Right ventricle myocardium inferior (tissue), 1 donor: ENCODE results near the gene KRTAP5-6. TPM values are rescaled to one million over a fixed set of nuclear protein-coding genes. Genes with fewer than 3 reads are reported as not detected.
A peak's percentile ranks its signal among the peaks of the same experiment; 100 is the strongest.

Experiments
- ATAC-seq: fragments of 200-7000 bp; cut with Tn5 transposase; one replicate; pipeline ENCODE4 v1.9.1; 2020; ENCODE audit warnings: mild to moderate bottlenecking, moderate library complexity
- DNase-seq: peaks from one replicate; pipeline ENCODE4 v3.0.0; 2021; ENCODE audit errors: missing footprints
- intact Hi-C: fragments of 100-400 bp; cut with DNase I; formaldehyde crosslinking; loops from one replicate; pipeline ENCODE4 v1.11.0; 2022
- total RNA-seq: library from RNA; stranded (reverse); fragmentation: NEBNext Ultra II Directional; extraction: Animal tissue kit (Norgen Biotek cat#: 25700); gene quantifications from one replicate; pipeline ENCODE4 v1.2.1, GENCODE V29; 2021
- donor health status: DM: no; HTN: yes; CAD: no; lungs with severe emphysema.

Gene KRTAP5-6
- total RNA-seq, 1 donor from 2014 or later = not detected

DNA sequence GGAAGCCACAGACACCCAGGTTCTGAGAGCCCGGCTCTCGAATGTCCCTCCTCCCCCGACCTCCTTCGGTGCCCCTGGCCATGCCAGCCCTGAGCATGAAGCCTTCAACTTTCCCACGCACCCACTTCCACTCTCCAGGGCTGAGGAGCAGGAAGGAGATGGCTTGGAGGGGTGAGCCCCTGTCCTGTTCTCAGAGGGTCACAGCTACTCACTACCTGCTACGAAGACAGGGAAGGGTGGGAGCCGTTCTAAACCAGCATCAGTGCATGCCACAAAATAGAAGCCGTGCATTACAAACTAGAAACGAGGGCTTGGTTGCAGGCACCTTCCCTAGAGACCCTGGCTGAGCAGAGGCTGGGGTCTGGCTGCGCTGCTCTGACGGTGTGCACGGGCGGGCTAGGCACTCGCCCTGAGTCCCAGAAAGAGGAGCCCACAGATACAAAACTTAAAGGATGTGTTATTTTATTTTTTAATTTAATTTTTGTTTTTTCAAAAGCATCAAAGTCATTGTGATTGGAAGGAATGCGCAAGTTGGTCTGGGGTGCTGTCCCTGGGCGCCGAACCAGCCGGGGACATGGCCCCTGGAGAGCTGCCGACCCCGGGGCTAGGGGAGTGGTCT, 4.2 kb upstream of the KRTAP5-6 start:
- intact Hi-C loops = loop anchor here (1.0 to 5.0 kb wide), 4 partner anchors 41 to 464 kb away; partner anchors contain the start of gene TNNT3
- DNase-seq (no peak), ATAC-seq (no peak)

DNA sequence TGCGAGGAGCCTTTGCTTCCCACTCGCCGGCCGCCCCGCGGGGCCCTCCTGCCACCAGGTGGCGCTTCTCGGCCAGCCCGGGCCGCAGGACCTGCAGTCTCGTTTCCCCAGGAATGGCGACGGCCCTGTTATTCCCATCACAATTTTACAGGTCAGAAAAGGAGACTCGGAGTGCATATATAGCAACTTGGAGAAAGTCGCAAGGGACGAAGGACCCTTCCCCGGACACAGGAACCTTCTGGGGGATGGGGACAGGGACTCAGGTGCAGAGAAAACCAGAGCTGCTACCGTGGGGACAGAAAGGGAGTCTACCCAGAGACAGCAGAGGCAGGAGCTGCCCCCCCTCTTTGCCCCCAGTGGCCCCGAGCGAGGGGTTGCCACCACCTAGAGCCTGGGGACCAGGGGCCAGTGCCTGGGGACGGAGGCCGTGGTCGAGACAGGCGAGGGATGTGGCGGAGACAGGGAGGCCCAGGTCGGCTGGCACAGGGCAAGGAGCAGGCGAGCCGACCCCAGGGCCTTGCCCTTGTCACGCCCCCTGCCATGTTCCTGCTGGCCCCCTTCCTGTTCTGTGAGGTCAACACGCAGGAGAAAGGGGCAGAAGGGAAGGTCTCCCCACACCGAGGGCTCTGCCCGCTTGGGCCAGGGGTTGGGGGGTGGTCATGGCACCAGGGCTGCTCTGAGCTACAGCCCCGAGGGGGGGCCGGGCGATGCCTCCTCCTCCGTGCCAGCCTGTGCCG, 3.5 kb upstream of the KRTAP5-6 start:
- DNase-seq (peak; percentile 89), ATAC-seq (peak; percentile 82)
- intact Hi-C loops = loop anchor here (1.0 to 5.0 kb wide), 4 partner anchors 41 to 463 kb away; partner anchors contain the start of gene TNNT3

DNA sequence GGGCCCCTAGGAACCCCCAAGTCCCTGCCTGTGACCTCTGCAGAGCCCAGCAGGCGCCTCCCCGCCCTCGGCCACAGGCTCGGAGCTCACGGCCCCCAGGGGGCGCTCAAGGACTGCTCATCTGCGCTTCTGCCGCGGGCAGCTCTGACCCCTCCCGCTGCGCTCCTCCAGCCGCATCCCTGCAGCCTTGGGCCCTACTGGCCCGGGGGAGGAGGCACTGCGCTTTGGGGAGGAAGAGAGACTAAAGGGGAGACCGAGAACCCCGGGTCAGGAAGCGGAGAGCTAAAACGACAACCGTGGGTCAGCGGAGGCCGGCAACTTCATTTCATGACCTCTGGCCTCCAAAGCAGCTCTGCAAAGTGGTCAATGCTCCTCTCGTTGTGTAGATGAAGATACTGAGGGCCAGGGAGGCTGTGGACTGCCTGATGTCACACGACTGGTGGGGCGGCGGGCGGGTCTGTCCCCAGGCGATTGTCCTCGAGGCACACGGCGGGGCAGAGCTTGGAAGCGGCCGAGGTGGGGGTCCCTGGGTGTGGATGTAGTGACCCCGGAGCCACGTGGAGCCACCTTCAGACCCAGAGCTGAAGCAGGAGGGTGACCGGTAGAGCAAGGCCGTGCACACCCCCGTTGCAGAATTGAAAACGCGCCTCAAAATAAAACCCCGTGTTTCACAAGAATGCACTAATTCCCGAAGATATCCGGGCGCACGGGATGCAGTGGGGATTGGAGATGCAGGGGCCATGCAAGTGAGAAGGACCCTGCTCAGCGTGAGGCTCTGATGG, 2.7 kb upstream of the KRTAP5-6 start:
- peak; percentile 96 for ATAC-seq
- intact Hi-C loops = loop anchor here (5.0 kb wide), 2 partner anchors 42 to 223 kb away; partner anchors contain the start of gene TNNT3
- DNase-seq = peak; percentile 94

DNA sequence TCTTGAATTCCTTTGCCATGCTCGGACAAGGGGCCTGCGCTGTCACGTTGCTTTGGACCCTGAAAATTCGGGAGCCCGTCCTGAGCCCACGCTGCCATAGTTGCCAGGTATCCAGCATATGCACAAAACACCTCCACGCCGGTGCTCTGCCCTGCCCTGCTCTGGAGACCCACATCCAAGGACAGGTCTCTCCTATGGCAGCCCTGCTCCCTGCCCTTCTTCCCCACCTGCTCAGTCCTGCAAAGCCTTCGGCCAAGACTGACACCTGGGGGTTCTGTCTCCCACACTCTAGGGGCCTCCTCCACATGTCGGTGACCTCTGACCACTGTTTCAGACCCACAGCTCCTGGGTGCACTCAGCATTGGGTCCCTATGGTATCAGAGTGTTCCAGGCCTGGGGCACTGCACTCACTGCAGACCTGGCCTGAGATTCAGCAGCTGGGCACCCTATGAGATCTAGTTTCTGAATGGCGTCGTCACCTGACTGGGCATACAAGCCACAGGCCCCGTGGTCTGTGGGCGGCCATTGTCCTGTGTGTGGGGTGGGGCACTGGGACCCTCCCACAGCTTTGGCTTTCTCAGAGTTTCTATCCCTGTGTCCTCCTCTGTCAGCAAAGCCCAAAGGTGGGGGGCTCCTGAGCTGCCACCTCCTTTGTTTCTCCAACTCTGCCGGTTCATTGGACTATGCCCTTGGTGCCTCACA, 2.0 kb upstream of the KRTAP5-6 start:
- ATAC-seq (no peak), DNase-seq (no peak)
- intact Hi-C loops = loop anchor here (5.0 kb wide), 2 partner anchors 43 to 222 kb away; partner anchors contain the start of gene TNNT3

DNA sequence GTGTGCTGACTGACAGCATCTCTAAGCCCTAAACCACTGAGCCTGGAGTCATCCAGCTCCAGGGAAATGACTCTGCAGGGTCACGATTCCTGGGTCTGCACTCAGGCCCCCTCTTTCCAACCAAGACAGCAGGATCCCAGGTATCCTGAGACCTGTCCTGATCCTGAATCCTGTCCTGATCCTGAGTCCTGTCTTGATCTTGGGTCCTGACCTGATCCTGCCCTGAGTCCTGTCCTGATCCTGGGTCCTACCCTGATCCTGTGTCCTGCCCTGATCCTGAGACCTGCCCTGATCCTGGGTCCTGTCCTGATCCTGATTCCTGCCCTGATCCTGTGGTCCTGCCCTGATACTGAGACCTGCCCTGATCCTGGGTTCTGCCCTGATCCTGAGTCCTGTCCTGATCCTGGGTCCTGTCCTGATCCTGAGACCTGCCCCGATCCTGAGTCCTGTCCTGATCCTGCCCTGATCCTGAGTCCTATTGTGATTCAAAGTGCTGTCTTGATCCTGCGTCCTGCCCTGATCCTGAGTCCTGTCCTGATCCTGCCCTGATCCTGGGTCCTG, 1.4 kb upstream of the KRTAP5-6 start:
- DNase-seq = no peak
- ATAC-seq = no peak
- intact Hi-C loops = no loop called here

DNA sequence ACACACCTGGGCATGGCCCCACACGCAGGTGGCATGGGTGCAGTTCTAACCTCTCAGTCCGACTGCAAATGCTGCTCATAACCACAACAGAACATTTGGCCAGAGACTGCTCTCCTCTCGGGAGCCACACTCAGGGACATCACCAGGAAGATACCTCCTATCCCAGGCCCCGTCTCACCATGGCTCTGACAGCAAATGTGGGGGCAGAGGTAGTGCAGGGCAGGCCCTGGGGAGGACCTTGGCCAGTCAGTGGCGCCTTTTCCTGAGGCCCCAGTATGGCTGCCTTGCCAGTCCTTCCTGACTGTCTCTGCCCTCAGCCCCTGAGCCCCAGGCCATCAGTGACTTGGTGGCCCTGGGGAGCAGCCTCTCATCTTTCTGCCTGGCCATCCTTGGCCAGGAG, 2.8 kb downstream of the KRTAP5-6 start:
- ATAC-seq (no peak), DNase-seq (no peak)
- intact Hi-C loops = no loop called here

DNA sequence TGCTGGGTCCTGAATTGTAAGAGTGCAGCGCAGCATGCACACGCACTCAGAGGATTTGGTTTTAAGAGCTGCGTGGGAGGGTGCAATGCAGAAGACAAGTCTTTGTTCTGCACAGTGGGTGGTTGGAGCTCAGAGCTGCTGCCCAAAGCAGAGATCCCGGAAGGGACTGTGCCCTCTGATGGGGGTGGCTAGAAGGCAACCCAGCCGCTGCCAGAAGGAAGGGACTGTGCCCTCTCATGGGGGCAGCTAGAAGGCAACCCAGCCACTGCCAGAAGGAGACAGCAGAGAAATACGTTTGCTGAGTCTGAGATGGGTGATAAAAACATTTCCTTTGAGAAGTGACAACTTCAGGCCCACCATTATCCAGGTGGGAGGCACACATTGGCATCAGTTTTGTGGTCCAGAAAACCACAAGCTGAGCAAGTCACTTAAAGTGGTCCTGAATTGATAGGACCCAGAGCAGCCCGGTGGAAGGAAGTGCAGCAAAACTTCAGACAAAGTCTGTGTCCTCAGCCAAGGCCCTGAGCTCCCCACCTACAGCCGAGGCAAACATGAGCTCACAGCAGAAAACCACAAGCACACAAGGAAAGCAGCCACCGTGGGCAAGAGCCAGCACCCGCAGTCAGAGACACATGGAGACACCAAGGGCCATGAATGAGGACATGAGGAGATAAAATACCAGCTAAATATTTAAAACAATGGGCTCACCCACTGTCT, 4.3 kb downstream of the KRTAP5-6 start:
- intact Hi-C loops = no loop called here
- no peak for ATAC-seq
- no peak for DNase-seq

DNA sequence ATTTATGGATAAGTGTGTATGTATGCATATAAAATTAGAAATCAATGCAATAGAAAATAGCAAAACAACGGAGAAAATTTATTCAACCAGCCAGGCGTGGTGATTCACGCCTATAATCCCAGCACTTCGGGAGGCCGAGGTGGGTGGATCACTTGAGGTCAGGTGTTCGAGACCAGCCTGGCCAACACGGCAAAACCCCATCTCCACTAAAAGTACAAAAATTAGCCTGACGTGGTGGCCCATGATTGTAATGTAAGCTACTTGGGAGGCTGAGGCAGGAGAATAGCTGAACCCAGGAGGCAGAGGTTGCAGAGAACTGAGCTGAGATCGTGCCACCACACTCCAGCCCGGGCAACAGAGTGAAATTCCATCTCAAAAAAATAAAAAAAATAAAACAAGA, 5.5 kb downstream of the KRTAP5-6 start:
- DNase-seq (no peak), ATAC-seq (no peak)
- intact Hi-C loops = no loop called here

DNA sequence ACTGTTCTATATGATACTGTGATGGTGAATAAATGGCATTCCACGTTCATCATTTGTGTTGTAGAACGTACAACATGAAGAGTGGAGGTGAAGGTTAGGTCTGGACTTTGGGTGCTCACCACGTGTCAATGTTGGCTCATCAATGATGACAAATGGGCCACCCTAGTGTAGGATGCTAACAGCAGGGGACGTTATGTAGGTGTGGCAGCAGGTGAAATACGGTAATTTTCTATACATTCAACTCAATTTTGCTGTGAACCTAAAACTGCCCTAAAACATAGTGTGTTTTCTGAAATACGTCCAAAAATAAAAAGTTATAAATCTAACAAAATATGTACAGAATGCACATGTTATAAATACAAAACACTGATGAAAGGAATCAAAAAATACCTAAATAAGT, 6.2 kb downstream of the KRTAP5-6 start:
- intact Hi-C loops = no loop called here
- DNase-seq (no peak), ATAC-seq (no peak)

DNA sequence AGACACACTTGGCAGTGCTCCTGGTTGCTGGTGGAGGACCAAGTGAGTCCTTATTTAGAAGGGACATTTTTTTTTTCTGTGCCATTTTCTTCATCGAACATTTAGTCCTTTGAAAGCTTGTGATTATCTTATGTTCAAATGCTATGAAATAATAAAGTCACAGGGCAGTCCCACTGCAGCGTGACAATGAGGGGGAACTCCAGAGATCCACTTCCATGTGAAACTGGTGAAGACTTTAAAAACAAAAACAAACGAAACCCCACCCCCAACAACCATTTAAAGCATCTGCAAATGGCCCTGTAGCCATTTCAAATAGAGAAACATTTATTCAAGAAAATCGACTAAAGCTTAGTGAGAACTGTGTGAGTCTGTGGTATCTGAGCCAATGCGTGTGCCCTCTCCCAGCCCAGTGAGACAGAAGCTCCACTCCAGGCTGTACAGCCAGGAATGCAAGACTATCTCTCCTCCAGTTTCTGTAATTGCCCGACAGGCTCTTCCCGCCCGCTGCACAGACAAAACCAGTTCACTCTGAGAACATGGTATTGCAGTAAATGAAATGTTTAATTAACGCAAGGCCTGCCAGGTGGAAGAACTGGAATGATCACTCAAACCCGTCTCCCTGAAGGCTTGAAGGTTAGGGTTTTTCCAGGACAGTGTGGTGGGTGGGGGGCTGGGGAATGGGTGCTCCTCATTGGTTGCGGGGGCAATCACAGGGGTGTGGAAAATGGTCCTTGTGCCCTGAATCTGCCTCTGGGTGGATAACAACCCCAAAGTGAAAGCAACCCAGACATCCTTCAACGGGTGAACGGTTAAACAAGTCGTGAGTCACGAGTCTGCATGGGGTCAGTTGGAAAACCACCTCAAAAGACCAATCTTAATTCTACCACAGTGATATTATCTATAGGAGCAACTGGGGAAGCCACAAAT, 8.4 kb downstream of the KRTAP5-6 start:
- intact Hi-C loops = no loop called here
- no peak for DNase-seq
- no peak for ATAC-seq

DNA sequence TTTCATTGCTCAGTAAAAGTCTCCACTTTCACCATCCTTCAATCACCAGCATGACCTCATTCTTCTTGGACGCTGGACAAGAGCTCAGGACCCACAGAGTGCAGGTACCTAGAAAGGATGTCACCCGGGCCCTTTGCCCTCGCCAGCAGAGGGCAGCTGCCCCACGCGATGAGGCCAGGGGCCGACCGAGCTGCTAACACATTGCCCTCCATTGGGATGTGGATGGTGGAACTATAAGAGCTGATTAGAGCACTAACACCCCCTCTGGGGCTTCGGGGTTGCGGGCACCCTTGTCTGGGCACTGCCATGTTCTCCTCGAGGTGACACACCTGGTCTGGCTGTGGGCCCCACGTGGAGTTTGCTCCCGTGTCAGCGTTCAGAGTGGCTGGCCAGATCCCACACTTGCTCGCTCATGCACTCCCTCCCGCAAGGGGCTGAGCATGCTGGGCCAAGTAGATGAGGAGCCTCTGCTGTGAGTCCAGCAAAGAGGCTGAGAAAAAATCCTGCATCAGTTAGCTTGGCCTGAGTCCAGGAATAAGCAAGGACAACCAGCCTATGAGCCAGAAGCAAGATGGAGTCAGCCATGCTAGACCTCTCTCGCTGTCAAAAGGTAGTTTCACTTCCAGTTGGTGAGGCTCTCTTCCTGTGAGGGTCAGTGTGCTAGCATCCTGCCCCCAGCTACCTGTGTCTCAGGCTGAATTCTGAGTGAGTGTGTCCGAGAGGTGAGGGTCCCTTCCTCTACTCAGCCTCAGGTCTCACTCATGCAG, 9.8 kb downstream of the KRTAP5-6 start:
- intact Hi-C loops = no loop called here
- ATAC-seq (peak; percentile 81), DNase-seq (peak; percentile 74)

DNA sequence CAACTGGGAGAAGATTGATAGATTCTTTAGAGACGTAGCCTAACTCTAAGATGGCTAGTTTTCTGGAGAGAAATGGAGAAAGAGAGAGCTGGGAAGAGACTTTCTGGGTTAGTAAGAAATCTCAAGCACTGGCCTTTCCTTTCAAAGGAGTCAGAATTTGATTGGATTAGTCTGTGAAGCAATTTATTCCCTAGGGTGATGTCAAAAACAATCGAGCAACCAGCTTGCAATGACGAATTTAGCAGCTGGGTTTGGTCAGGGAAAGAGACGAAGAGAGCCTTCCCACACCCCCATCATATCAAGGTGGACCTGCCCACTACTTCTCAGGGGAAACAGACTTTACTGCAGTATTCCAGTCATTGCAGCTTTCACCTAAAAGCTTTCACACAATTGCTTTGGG, 10.8 kb downstream of the KRTAP5-6 start:
- no peak for DNase-seq
- intact Hi-C loops = no loop called here
- ATAC-seq = no peak

DNA sequence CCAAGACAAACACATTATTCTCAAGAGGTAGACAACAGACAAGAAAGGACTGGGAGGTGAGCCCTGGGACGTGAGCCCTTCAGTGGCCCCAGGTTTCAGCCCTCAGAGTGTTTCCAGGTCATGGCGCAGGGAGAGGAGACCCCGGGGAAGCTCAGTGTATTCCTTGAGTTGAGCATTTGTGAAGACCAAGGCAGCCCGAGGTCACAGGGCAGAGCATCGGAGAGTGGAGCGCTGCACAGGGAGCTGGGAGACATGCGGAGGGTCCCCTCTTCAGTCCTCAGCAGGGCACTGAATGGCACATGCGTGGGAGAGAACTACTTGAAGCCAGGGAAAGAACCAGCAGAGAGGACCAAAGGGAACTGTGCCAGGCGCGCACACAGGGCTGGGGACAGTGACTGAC, 11.7 kb downstream of the KRTAP5-6 start:
- DNase-seq (no peak), ATAC-seq (no peak)
- intact Hi-C loops = no loop called here

DNA sequence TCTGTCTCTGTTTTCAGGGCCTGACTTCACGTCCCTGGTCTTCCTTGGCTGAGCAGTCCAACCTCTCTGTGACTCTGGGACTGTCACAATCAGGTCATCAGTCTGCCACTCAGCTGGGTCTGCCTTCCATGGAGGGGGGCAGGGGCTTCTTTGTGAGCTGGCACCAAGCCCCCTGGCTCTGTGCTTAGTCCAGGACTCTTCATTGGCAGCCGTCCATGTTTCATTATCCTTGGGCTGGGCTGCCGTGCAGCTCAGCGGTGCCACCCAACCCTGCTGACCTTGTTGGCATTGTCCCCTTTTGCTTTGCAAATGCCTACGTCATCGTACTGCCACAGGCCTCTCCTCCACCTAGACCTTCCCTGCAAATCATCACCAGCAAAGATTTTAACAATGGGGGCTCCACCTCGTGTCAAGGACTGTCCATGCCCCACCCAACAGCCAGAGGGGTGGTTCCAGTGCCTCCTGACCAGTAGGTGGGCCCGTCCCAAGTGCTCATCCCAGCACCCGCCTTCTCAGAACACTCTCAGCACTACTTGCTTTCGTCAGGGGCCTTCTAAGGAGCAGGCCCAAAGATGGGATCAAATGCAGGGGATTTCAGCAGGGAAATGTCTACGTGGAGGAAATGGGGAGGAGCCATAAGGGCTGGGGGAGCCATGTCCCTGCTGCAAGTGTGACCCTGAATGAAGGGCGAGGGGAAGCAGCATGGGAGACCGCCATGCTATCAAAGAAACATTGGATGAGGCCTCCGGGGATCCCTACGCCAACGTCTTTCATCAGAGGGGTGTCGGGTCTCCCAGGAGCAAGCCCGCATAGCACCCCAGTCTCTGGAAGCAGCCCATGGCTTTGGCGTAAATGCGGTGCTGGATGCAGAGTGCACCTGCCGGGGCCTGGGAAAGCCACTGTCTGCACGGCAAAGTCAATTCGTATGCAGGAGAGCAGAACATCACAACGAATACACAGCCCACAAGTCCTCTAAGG, 18.2 kb downstream of the KRTAP5-6 start:
- peak; percentile 82 for ATAC-seq
- intact Hi-C loops = loop anchor here (5.0 kb wide), 1 partner anchor 47 kb away; the partner anchor contains the start of gene CTSD
- no peak for DNase-seq

DNA sequence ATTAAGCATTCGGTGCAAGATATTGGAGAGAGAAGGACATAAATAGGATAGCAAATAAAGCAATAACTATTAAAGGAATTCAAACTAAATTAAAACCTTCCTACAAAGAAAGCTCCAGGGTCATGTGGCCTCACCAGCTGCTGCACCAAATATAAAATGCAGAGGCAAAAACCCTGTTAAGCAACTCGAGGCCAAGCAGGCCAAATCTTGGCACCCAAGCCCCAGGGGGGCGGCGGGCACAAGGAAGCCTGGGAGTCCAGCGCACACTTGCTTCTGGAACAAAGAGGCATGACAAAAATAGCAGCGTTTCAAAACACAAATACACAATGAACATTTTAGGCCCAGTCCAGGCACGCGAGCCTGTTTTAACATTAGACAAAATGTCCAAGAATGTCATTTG, 20.8 kb downstream of the KRTAP5-6 start:
- intact Hi-C loops = loop anchor here (5.0 kb wide), 1 partner anchor 45 kb away; the partner anchor contains the start of gene CTSD
- DNase-seq = peak; percentile 66
- peak; percentile 71 for ATAC-seq
